Measurements from ENCODE around the gene COBL. TPM values are rescaled to one million over a fixed set of nuclear protein-coding genes. Genes with fewer than 3 reads are reported as not detected.

The COBL gene
- total and polyA plus RNA-seq, 10 of the 15 experiments (the other 5 are each of a cell fraction or from before 2014, with no cell fraction given), result 0.21 TPM; not detected in 9

GRCh38 chr7:51128545-51129435 is 187.8 kb downstream of the COBL start:
- H3K27ac ChIP-seq (ENCODE audit: control insufficient read depth, insufficient read depth), result no peak overlapping the region
- in situ Hi-C loops (cut with MboI), result no loop called here
- H3K4me1 ChIP-seq (ENCODE audit: control insufficient read depth, insufficient read depth, low read length), result no peaks in the 10 kb centered on the region
- no peak overlapping the region for H2AFZ ChIP-seq (ENCODE audit: control insufficient read depth, low read depth, low read length)
- 47% methylated on average over 16 of the region's 16 CpGs for WGBS (ENCODE audit: insufficient coverage, insufficient replicate concordance, low lambda C conversion rate, missing lambda C conversion rate)
- H3K9me3 ChIP-seq (replicated peaks; ENCODE audit: control insufficient read depth, insufficient read depth, low read length), result no peaks in the 10 kb centered on the region
- no peak overlapping the region for H3K4me3 ChIP-seq
- H4K20me1 ChIP-seq (ENCODE audit: control insufficient read depth, insufficient read depth), result no peaks in the 10 kb centered on the region
- SMC1A ChIA-PET (ENCODE audit: uncharacterized antibody, unreplicated experiment), result no interaction called here
- DNase-seq (ENCODE audit: low read depth, low spot score) (no peak), ATAC-seq (no peak), FAIRE-seq (no peak)
- TF ChIP-seq IRF3 (IDR thresholded peaks at IDR 0.05), result no peak
- no peak for TF ChIP-seq BMI1 (IDR thresholded peaks at IDR 0.05; ENCODE audit: borderline replicate concordance)
- TF ChIP-seq KAT2A (conservative IDR thresholded peaks at IDR 0.05; ENCODE audit: control insufficient read depth, low read depth, low read length), result no peak
- TF ChIP-seq PAX5 (IDR thresholded peaks at IDR 0.05; ENCODE audit: borderline replicate concordance, low read depth, low read length), result no peak
- no peak for TF ChIP-seq MEF2B (IDR thresholded peaks at IDR 0.05; ENCODE audit: partially characterized antibody, poor library complexity, severe bottlenecking)
- RAD21 ChIA-PET (ENCODE audit: unreplicated experiment), result no interaction called here
- no peak overlapping the region for H3K4me2 ChIP-seq (ENCODE audit: control insufficient read depth, insufficient read depth)
- H3K27me3 ChIP-seq (replicated peaks in 1 of 2; ENCODE audit: control insufficient read depth in 2 of 2, insufficient read depth in 2 of 2, low read length in 1 of 2), result no peaks in the 10 kb centered on the region; a peak in 1 of 4 replicates
- CTCF ChIA-PET, result no interaction called here
- BruUV-seq (replicated peaks), result no TSS peak
- POLR2A ChIA-PET, result no interaction called here
- H3K9ac ChIP-seq (ENCODE audit: control insufficient read depth, insufficient read depth, low read length), result no peak overlapping the region
- H3K79me2 ChIP-seq (ENCODE audit: control insufficient read depth, insufficient read depth, low read length), result no peaks in the 10 kb centered on the region
- intact Hi-C loops (cut with micrococcal nuclease; ENCODE audit: unreplicated experiment), result no loop called here
- H3K36me3 ChIP-seq (ENCODE audit: control insufficient read depth in 2 of 2, insufficient read depth in 2 of 2, low read length in 1 of 2), result no peaks in the 10 kb centered on the region

- BruUV-seq (replicated peaks), result no TSS peak
- 30% methylated on average over 3 of the region's 3 CpGs for WGBS (ENCODE audit: insufficient coverage, insufficient replicate concordance, low lambda C conversion rate, missing lambda C conversion rate)
- Histone ChIP-seq H2AFZ (ENCODE audit: control insufficient read depth, low read depth, low read length) (no peak overlapping the region), H3K4me1 (ENCODE audit: control insufficient read depth, insufficient read depth, low read length) (no peaks in the 10 kb centered on the region), H3K27ac (ENCODE audit: control insufficient read depth, insufficient read depth) (no peak overlapping the region), H3K4me3 (no peak overlapping the region), H3K79me2 (ENCODE audit: control insufficient read depth, insufficient read depth, low read length) (no peaks in the 10 kb centered on the region), H3K9me3 (replicated peaks; ENCODE audit: control insufficient read depth, insufficient read depth, low read length) (no peaks in the 10 kb centered on the region), H3K36me3 (ENCODE audit: control insufficient read depth in 2 of 2, insufficient read depth in 2 of 2, low read length in 1 of 2) (no peaks in the 10 kb centered on the region), H3K4me2 (ENCODE audit: control insufficient read depth, insufficient read depth) (no peak overlapping the region), H3K9ac (ENCODE audit: control insufficient read depth, insufficient read depth, low read length) (no peak overlapping the region), H3K27me3 (replicated peaks in 1 of 2; ENCODE audit: control insufficient read depth in 2 of 2, insufficient read depth in 2 of 2, low read length in 1 of 2) (no peaks in the 10 kb centered on the region; a peak in 1 of 4 replicates), H4K20me1 (ENCODE audit: control insufficient read depth, insufficient read depth) (no peaks in the 10 kb centered on the region)
- FAIRE-seq, result no peak
- in situ Hi-C loops (cut with MboI), result no loop called here
- ATAC-seq, result no peak
- RAD21 ChIA-PET (ENCODE audit: unreplicated experiment), result no interaction called here
- SMC1A ChIA-PET (ENCODE audit: uncharacterized antibody, unreplicated experiment), result no interaction called here
- DNase-seq (ENCODE audit: low read depth, low spot score), result no peak
- CTCF ChIA-PET, result no interaction called here
- TF ChIP-seq, protein P1, sequence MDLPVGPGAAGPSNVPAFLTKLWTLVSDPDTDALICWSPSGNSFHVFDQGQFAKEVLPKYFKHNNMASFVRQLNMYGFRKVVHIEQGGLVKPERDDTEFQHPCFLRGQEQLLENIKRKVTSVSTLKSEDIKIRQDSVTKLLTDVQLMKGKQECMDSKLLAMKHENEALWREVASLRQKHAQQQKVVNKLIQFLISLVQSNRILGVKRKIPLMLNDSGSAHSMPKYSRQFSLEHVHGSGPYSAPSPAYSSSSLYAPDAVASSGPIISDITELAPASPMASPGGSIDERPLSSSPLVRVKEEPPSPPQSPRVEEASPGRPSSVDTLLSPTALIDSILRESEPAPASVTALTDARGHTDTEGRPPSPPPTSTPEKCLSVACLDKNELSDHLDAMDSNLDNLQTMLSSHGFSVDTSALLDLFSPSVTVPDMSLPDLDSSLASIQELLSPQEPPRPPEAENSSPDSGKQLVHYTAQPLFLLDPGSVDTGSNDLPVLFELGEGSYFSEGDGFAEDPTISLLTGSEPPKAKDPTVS (IDR thresholded peaks at IDR 0.05; ENCODE audit: low read depth, low read length), result no peak
- TF ChIP-seq ETV6 (conservative IDR thresholded peaks at IDR 0.05 in 1 of 2, IDR thresholded peaks at IDR 0.05 in 1 of 2; ENCODE audit: borderline replicate concordance in 1 of 2, low read depth in 1 of 2) (no peak), LARP7 (IDR thresholded peaks at IDR 0.05) (no peak), KAT2A (conservative IDR thresholded peaks at IDR 0.05; ENCODE audit: control insufficient read depth, low read depth, low read length) (no peak), PAX8 (IDR thresholded peaks at IDR 0.05) (no peak)
- TF ChIP-seq, protein P2, sequence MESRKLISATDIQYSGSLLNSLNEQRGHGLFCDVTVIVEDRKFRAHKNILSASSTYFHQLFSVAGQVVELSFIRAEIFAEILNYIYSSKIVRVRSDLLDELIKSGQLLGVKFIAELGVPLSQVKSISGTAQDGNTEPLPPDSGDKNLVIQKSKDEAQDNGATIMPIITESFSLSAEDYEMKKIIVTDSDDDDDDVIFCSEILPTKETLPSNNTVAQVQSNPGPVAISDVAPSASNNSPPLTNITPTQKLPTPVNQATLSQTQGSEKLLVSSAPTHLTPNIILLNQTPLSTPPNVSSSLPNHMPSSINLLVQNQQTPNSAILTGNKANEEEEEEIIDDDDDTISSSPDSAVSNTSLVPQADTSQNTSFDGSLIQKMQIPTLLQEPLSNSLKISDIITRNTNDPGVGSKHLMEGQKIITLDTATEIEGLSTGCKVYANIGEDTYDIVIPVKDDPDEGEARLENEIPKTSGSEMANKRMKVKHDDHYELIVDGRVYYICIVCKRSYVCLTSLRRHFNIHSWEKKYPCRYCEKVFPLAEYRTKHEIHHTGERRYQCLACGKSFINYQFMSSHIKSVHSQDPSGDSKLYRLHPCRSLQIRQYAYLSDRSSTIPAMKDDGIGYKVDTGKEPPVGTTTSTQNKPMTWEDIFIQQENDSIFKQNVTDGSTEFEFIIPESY (IDR thresholded peaks at IDR 0.05), result no peak
- intact Hi-C loops (cut with micrococcal nuclease; ENCODE audit: unreplicated experiment), result no loop called here
- POLR2A ChIA-PET, result no interaction called here
Measured at GRCh38 chr7:51127618-51127904, 189.0 kb downstream of the COBL start.

All from GM12878 (cell line).